ENCODE measurements around the gene MILR1. TPM values are rescaled to one million over a fixed set of nuclear protein-coding genes. Genes with fewer than 3 reads are reported as not detected.
"Not testable (repeated sequence)": the region's sequence is repeated elsewhere in the genome, so short reads cannot be mapped to it uniquely, and the experiment has no call there.

Gene MILR1, protein sequence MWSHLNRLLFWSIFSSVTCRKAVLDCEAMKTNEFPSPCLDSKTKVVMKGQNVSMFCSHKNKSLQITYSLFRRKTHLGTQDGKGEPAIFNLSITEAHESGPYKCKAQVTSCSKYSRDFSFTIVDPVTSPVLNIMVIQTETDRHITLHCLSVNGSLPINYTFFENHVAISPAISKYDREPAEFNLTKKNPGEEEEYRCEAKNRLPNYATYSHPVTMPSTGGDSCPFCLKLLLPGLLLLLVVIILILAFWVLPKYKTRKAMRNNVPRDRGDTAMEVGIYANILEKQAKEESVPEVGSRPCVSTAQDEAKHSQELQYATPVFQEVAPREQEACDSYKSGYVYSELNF
- 1 to 10 TPM; 1.6 to 2.6 (median 2.2) TPM for polyA plus RNA-seq (ENCODE audit: insufficient read length in 4 of 4)

- no peak for DNase-seq (ENCODE audit: low read depth in 4 of 4, low spot score in 2 of 4)
Observed at GRCh38 chr17:64448665-64449512, at the start of gene MILR1. TSS of gene MILR1 (plus strand) at chr17:64449115. CDS start at chr17:64449169, 54 bp downstream.

GRCh38 chr17:64399767-64400156 lies 49.2 kb upstream of the MILR1 start:
- no peak for DNase-seq (ENCODE audit: low read depth in 4 of 4, low spot score in 2 of 4)

DNA sequence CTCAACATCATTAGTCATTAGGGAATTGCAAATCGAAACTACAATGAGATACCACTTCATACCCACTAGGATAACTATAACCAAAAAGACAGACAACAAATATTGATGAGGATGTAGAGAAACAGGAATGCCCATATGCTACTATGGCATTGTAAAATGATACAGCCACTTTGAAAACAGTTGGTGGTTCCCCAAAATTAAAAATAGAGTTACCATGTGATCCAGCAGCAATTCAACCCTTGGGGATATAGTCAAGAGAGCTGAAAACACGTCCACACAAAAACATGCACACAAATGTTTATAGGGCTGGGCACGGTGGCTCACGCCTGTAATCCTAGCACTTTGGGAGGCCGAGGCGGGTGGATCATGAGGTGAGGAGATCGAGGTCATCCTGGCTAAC lies 48.3 kb upstream of the MILR1 start:
- no peak for DNase-seq (ENCODE audit: low read depth in 4 of 4, low spot score in 2 of 4)

- no peak for DNase-seq (ENCODE audit: low read depth in 4 of 4, low spot score in 2 of 4)
Observed at GRCh38 chr17:64401244-64401860, 47.6 kb upstream of the MILR1 start.

DNA sequence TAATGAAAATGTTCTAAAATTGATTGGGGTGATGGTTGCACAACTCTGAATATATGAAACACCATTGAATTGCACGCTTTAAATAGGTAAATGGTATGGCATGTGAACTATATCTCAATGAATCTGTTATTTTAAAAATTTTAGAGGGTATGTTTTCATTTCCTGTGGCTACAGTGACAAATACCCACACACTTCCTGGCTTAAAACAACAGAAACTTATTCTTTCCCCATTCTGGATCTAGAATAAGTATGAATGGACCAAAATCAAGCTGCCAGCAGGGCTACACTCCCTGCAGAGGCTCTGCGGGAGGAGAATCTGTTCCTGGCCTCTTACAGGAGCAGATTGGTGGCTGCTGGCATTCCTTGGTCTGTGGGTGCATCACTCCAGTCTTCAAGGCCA lies 47.0 kb upstream of the MILR1 start:
- DNase-seq (ENCODE audit: low read depth in 4 of 4, low spot score in 2 of 4): no peak

- no peak for DNase-seq (ENCODE audit: low read depth in 4 of 4, low spot score in 2 of 4)
Observed at GRCh38 chr17:64402469-64402868, 46.4 kb upstream of the MILR1 start.

DNA sequence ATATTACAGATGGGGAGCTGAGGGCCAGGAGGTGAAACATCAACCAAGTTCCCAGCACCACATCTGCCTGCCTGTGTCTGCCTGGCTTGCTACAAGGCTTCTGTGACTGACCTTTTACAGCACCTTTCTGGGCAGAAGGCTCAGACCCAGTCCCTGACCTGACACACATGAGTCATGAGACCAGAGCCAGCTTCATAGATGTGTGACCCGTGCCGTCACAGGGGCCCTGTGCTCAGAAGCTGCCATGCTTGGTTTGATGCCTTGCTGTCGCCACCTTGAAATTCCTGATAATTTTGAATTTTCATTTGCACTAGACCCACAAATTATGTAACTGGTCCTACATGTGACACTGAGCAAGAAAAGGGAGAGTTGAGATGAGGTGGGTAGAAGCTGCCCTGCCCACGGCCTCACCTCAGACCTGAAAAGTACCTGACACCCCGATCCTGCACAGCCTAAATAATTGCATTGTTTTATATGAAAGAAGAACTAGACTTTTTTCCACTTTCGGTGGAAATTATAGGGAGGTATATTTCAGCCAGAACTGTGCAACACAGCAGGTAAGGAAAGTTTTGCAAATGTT lies 44.9 kb upstream of the MILR1 start:
- no peak for DNase-seq (ENCODE audit: low read depth in 4 of 4, low spot score in 2 of 4)

DNA sequence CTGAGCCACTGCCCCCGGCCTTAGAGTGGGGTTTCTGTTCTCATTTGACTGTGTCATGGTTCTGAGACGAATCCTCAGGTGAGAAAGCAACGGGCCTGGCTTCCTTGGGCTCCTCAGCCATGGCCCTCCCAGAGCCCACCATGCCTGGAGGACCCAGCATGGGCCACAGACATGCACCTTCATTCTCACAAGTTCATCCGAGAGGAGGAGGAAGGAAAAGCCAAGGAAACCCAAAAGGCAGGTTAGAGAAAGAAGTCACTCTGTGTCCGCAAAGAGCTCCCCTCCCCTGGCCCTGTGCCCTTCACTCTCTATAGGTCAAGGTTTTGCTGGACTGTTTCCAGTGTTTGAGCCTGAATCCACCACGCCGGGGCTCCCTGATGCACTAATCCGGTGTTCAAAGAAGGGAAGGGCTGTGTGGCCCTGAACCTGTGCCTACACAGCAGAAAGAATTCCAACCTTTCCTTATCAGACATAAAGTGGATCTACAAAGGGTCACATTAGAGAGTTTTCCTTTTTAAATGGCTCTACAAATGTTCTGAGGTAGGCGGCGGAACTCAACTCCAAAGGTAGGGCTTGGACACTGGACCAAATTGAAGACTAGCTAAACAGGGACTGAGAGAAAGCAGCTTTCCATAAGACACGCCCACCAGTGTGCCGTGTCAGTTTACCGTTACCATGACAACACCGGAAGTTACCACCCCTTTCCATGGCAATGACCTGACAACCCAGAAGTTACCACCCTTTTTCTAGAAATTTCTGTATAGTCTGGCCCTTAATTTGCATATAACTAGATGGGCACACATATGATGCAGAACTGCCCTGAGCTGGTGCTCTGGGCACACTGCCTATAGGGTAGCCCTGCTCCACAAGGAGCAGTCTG lies 42.4 kb upstream of the MILR1 start:
- no peak for DNase-seq (ENCODE audit: low read depth in 4 of 4, low spot score in 2 of 4)

DNA sequence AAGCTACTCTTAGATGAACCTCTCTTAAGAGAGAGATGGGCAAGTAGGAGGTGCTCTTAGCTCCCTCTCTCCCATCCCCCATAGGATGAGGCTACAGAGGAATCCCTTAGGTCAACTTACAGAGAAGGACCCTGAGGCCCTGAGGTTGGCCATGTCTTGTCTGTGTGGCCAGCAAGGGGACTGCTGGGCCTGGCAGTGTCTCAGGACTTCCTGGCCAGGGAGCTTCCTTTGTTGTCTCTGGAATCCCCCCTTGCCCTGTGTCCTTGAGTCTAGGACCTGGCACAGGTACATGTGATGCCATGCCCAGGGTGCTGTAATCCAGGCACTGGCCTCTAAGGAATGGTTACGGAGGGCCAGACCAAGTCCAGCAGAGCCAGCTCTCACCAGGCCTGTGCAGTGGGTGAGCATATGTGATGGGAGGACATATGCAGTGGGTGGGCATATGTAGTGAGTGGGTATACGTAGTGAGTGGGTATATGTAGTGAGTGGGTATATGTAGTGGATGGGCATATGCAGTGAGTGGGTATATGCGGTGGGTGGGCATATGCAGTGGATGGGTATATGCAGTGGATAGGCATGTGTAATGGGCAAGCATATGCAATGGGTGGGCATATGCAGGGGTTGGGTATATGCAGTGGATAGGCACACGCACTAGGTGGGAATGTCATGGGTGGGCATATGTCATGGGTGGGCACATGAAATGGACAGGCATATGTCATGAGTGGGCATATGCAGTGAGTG lies 38.0 kb upstream of the MILR1 start:
- DNase-seq (ENCODE audit: low read depth in 4 of 4, low spot score in 2 of 4): no peak

DNA sequence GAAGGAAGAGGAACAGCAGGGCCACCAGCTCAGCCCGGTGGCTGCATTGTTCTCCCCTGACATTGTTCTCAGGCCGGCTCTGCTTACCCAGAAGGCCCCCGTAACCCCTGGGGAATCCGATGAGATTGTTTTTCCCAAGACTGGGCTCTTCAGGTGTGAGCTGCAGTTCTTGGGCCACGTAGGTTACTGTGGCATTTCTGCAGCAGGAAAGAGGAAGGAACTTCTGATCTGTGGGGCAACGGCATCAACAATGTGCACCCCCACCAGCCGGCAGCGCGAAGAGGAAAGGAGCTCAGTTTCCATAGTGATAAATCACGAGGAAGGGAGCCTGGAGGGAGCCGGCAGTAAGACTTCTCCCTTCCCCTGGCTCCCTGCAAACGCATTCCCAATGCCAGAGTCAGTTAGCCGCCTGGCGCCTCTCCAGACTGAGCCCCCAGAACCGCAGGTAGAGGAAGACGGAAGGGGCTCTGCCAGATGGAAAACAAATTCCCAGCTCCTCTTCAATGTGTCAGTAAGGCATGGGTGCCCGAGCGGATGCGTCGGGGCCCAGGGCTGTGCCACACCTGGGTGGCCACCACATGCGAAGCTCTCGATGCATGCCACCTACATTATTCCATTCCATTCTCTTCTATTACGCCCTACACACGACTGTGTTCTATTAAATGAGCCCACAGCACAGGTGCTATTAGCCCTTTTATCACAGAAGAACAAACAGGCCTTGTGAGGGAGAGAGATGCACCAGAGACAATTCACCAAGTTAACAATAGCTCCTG lies 36.7 kb upstream of the MILR1 start:
- peak in 2 of 4 donors; percentile 25 to 37 for DNase-seq (ENCODE audit: low read depth in 4 of 4, low spot score in 2 of 4)

GRCh38 chr17:64412944-64413381 lies 36.0 kb upstream of the MILR1 start:
- no peak for DNase-seq (ENCODE audit: low read depth in 4 of 4, low spot score in 2 of 4)

- DNase-seq (ENCODE audit: low read depth in 4 of 4, low spot score in 2 of 4): no peak
Observed at GRCh38 chr17:64413513-64413912, 35.4 kb upstream of the MILR1 start.

GRCh38 chr17:64418506-64419339 lies 30.2 kb upstream of the MILR1 start:
- DNase-seq (ENCODE audit: low read depth in 4 of 4, low spot score in 2 of 4): peak in 1 of 4 donors; percentile 56

GRCh38 chr17:64420143-64420670 lies 28.7 kb upstream of the MILR1 start:
- peak in 1 of 4 donors; percentile 65 for DNase-seq (ENCODE audit: low read depth in 4 of 4, low spot score in 2 of 4)

DNA sequence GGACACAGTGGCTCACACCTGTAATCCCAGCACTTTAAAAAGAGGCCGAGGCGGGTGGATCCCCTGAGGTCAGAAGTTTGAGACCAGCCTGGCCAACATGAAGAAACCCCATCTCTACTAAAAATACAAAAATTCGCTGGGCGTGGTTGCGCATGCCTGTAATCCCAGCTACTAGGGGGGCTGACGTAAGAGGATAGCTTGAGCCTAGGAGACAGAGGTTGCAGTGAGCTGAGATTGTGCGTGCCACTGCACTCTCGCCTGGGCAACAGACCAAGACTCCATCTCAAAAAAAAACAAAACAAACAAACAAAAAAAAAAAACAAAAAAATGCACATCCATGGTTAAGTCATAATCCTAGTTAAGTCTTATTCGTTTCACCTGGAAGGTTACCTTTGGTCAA lies 26.8 kb upstream of the MILR1 start:
- not testable (repeated sequence) for DNase-seq (ENCODE audit: low read depth in 4 of 4, low spot score in 2 of 4)

DNA sequence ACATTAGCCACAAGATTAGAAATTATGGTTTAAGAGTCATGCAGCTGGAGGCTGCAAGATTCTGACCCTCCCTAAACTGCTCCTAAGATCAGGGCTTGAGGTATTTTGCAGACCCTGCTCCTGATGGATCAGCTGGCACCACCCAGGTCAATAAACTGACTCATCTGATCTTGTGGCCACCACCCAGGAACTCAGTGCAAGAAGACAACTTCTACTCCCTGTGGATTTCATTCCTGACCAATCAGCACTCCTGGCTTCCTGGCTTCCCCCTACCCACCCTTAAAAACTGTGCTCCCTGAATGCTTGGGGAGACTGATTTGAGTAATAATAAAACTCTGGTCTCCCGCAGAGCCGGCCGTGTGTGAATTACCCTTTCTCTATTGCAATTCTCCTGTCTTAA lies 25.0 kb upstream of the MILR1 start:
- no peak for DNase-seq (ENCODE audit: low read depth in 4 of 4, low spot score in 2 of 4)

DNA sequence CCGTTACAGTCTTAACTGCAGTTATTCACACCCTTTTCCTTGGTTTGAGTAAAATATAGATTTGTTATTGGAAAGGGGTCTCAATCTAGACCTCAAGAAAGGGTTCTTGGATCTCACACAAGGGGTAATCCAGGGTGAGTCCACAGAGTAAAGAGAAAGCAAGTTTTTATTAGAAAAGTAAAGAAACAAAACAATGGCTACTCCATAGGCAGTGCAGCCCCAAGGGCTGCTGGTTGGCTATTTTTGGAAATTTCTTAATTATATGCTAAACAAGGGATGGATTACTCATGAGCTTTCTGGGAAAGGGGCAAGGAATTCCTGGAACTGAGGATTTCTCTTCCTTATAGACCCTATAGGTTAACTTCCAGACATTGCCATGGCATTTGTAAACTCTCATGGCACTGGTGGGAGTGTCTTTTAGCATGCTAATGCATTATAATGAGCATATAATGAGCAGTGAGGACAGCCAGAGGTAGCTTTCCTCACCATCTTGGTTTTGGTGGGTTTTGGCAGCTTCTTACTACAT lies 24.5 kb upstream of the MILR1 start:
- no peak for DNase-seq (ENCODE audit: low read depth in 4 of 4, low spot score in 2 of 4)
